ENCODE results near the gene TAS2R42.

Gene TAS2R42

GRCh38 chr12:11171145-11171968 is 15.4 kb downstream of the TAS2R42 start, which contains the start of gene SMIM10L1:
Gene SMIM10L1 (plus strand): TSS chr12:11171194. CDS start chr12:11171357, 163 bp downstream.
- POLR2A ChIA-PET = interaction anchor here (0.6 to 1.8 kb wide), 6 partner anchors 8 to 221 kb away, joined by 3 to 13 read pairs (median 4); no protein-coding TSS in a partner anchor
- CTCF ChIA-PET = interaction anchor here (1.0 to 2.6 kb wide), 9 partner anchors 9 to 421 kb away, joined by 3 to 8 read pairs (median 4); no protein-coding TSS in a partner anchor
- H3K4me3 ChIP-seq (ENCODE audit: low read depth, low read length) = peak within 1 kb of the TSS; percentile 90
- no peak for TF ChIP-seq CTCF (IDR thresholded peaks at IDR 0.05; ENCODE audit: insufficient read depth, low read length, missing control alignments)
- peak; percentile 53 for DNase-seq (ENCODE audit: low read depth, low spot score)

- no peak for DNase-seq (ENCODE audit: low read depth, low spot score)
- CTCF ChIA-PET = interaction anchor here (1.1 to 2.6 kb wide), 4 partner anchors 8 to 316 kb away, joined by 3 to 8 read pairs (median 6); no protein-coding TSS in a partner anchor
- TF ChIP-seq CTCF (IDR thresholded peaks at IDR 0.05; ENCODE audit: insufficient read depth, low read length, missing control alignments) = no peak
- H3K4me3 ChIP-seq (ENCODE audit: low read depth, low read length) = peak overlapping the region; percentile 90
- POLR2A ChIA-PET = interaction anchor here (0.7 to 1.8 kb wide), 3 partner anchors 8 to 221 kb away, joined by 3 to 13 read pairs (median 3); no protein-coding TSS in a partner anchor
Measured at GRCh38 chr12:11170810-11171144, 16.0 kb downstream of the TAS2R42 start.

GRCh38 chr12:11166300-11166699 is 20.4 kb downstream of the TAS2R42 start:
- TF ChIP-seq CTCF (IDR thresholded peaks at IDR 0.05; ENCODE audit: insufficient read depth, low read length, missing control alignments) = no peak
- H3K4me3 ChIP-seq (ENCODE audit: low read depth, low read length) = no peak overlapping the region
- POLR2A ChIA-PET = no interaction called here
- DNase-seq (ENCODE audit: low read depth, low spot score) = no peak
- CTCF ChIA-PET = no interaction called here

- CTCF ChIA-PET = interaction anchor here (1.4 kb wide), 1 partner anchor 35 kb away, joined by 4 read pairs; no protein-coding TSS in a partner anchor
- no peak for TF ChIP-seq CTCF (IDR thresholded peaks at IDR 0.05; ENCODE audit: insufficient read depth, low read length, missing control alignments)
- POLR2A ChIA-PET = no interaction called here
- H3K4me3 ChIP-seq (ENCODE audit: low read depth, low read length) = no peak overlapping the region
- no peak for DNase-seq (ENCODE audit: low read depth, low spot score)
Measured at GRCh38 chr12:11164384-11164783, 22.4 kb downstream of the TAS2R42 start.

GRCh38 chr12:11162502-11162901 is 24.2 kb downstream of the TAS2R42 start:
- no peak for DNase-seq (ENCODE audit: low read depth, low spot score)
- POLR2A ChIA-PET = interaction anchor here (1.1 to 1.2 kb wide), 2 partner anchors 8 to 9 kb away, joined by 3 to 6 read pairs; partner anchors contain the start of gene SMIM10L1
- TF ChIP-seq CTCF (IDR thresholded peaks at IDR 0.05; ENCODE audit: insufficient read depth, low read length, missing control alignments) = no peak
- CTCF ChIA-PET = interaction anchor here (1.1 to 1.4 kb wide), 2 partner anchors 8 to 31 kb away, joined by 3 to 5 read pairs; partner anchors contain the start of gene SMIM10L1
- no peak overlapping the region for H3K4me3 ChIP-seq (ENCODE audit: low read depth, low read length)

- POLR2A ChIA-PET = interaction anchor here (2.8 kb wide), 1 partner anchor 12 kb away, joined by 13 read pairs; the partner anchor contains the start of gene SMIM10L1
- no peak for DNase-seq (ENCODE audit: low read depth, low spot score)
- TF ChIP-seq CTCF (IDR thresholded peaks at IDR 0.05; ENCODE audit: insufficient read depth, low read length, missing control alignments) = no peak
- H3K4me3 ChIP-seq (ENCODE audit: low read depth, low read length) = no peak overlapping the region
- CTCF ChIA-PET = interaction anchor here (2.0 kb wide), 1 partner anchor 409 kb away, joined by 6 read pairs; no protein-coding TSS in a partner anchor
Measured at GRCh38 chr12:11158885-11159444, 27.8 kb downstream of the TAS2R42 start.
